Fibroblast of villous mesenchyme (primary cell): ENCODE data around the gene CCR2. TPM values are rescaled to one million over a fixed set of nuclear protein-coding genes. Genes with fewer than 3 reads are reported as not detected.

Source experiments
- DNase-seq: peaks from one replicate; pipeline ENCODE4 v3.0.0-alpha.2; 2010; ENCODE audit warnings: low read depth
- H3K4me3 ChIP-seq: 2 replicates; pipeline ENCODE4 v1.5.1; 2011; ENCODE audit warnings: low read depth, mild to moderate bottlenecking, low read length
- total RNA-seq: library from RNA; depleted of rRNA; stranded (reverse); fragments of >200 nt; gene quantifications from 2 replicates; pipeline ENCODE4 v1.2.3, GENCODE V29; 2012
- TF ChIP-seq, protein P1 (sequence below): IDR thresholded peaks from 2 replicates; pipeline ENCODE4 v1.5.1; 2012; ENCODE audit warnings: low read depth, mild to moderate bottlenecking, low read length; ENCODE audit not compliant: insufficient read depth

Gene CCR2
- total RNA-seq, 1 donor = not detected

- TF ChIP-seq, protein P1, sequence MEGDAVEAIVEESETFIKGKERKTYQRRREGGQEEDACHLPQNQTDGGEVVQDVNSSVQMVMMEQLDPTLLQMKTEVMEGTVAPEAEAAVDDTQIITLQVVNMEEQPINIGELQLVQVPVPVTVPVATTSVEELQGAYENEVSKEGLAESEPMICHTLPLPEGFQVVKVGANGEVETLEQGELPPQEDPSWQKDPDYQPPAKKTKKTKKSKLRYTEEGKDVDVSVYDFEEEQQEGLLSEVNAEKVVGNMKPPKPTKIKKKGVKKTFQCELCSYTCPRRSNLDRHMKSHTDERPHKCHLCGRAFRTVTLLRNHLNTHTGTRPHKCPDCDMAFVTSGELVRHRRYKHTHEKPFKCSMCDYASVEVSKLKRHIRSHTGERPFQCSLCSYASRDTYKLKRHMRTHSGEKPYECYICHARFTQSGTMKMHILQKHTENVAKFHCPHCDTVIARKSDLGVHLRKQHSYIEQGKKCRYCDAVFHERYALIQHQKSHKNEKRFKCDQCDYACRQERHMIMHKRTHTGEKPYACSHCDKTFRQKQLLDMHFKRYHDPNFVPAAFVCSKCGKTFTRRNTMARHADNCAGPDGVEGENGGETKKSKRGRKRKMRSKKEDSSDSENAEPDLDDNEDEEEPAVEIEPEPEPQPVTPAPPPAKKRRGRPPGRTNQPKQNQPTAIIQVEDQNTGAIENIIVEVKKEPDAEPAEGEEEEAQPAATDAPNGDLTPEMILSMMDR = no peak
- H3K4me3 ChIP-seq = no peak overlapping the region
- no peak for DNase-seq
These were observed 42.0 kb downstream of the CCR2 start for GRCh38 chr3:46395766-46396530.

DNA sequence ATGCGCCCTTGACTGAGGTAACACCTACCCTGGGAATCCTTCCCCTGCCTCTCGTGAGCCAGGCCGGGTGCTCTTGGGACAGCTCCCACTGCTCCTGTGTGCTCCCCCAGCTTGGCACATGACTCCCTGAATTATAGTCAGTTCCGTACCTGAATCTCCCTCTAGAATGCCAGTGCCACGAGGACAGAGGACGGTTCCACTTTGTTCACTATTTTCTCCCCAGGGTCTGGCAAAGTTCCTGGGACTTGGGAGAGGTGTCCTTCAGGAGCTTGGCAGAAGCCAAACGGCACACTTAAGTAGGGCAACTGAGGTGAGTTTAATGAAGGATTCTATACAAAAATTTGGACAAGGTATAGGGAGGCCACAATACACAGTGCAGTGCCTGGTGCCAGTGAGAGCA lies 43.2 kb downstream of the CCR2 start:
- no peak overlapping the region for H3K4me3 ChIP-seq
- TF ChIP-seq, protein P1 = no peak
- DNase-seq = no peak

DNA sequence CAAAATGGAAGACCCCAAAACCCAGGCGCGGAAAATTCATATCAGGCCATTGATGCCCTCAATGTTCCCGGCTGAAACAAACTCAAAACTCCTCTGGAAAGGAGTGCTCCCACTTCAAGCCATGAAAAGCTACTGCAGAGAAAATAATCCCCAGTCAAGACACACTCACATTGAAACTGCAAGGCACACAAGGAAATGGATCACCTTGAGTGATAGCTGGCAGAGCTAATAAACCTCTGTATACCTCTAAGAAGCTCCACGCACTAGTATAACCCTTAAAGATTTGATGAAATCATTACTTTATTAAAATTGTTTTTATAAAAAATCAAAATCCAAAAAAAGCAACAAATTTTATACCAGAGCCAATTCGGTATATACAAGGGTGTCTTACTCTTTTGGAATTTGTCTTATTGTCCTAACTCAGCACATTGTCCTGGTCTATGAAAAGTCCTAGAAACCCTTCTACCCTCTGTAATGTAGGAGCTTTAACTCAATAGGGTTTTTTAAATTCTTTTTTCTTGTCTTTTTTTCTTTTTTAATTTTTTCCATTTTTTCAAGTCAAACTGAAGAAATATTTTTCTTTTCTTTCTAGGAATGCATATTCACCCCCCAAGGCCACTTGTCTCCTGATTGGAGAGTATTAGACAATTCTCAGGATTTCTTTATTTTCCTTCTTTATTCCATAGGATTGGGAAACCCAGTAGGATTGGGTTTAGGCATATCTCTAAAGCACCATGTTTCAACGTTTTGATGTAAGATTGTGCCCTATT lies 44.5 kb downstream of the CCR2 start:
- DNase-seq = no peak
- H3K4me3 ChIP-seq = no peak overlapping the region
- TF ChIP-seq, protein P1 = no peak

- no peak for DNase-seq
- no peak overlapping the region for H3K4me3 ChIP-seq
- TF ChIP-seq, protein P1 = no peak
These were observed 45.2 kb downstream of the CCR2 start for GRCh38 chr3:46399098-46399497.

GRCh38 chr3:46399557-46399956 lies 45.6 kb downstream of the CCR2 start:
- no peak overlapping the region for H3K4me3 ChIP-seq
- TF ChIP-seq, protein P1 = no peak
- DNase-seq = no peak

- DNase-seq = peak; percentile 68
- TF ChIP-seq, protein P1 = no peak
- H3K4me3 ChIP-seq = no peak overlapping the region
These were observed 46.3 kb downstream of the CCR2 start for GRCh38 chr3:46400000-46400734.
